Measurements from ENCODE around the gene ANO3. TPM values are rescaled to one million over a fixed set of nuclear protein-coding genes. Genes with fewer than 3 reads are reported as not detected.

ANO3 gene
- total and polyA plus RNA-seq, 2 of the 4 experiments (the other 2 are of a cell fraction) = 0.02 to 0.18 TPM

DNA sequence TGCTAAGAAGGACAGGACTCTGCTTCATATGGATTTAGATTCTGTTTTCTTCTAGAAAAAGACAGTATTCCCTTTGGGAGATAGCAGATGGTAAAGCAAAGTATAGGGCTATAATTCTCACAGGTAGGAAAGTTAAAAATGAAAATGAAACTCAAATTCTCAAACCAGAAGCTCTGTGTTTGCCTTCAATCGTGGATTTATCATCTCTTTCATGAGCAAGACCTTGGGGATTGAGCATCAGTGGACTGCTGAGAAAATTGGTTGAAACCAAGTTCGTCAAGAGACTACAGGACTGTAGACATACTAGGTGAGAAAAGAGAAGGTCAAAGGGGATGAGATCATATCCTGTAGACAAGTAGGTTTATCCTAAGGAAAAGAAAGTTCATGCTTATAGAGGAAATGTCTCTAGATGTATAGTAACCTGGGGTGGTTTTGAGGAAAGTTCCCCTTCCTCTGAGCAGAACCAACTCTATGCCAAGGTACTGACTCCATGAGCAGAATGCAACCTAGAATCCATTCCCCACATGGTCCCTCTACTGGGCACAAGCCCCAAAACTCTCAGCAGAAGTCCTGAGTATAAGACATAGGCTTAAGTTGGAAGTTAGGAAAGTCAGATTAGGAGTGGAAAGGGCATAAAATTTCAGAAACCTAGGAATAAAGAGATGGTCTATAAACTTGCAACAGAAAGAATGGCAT is 343.5 kb downstream of the ANO3 start:
- H3K18ac ChIP-seq (ENCODE audit: low read depth, low read length) = no peak overlapping the region
- no peaks in the 10 kb centered on the region for H3K4me1 ChIP-seq (ENCODE audit: control insufficient read depth, insufficient read depth, low read length)
- H2AK5ac ChIP-seq (ENCODE audit: low read depth, low read length) = no peak overlapping the region
- ATAC-seq (ENCODE audit: low read depth) (no peak), DNase-seq (no peak)
- dilution Hi-C loops (cut with HindIII; ENCODE audit: low sequenced_read_pairs, unreplicated experiment) = no loop called here
- H3K9ac ChIP-seq (ENCODE audit: low read depth, low read length) = no peak overlapping the region
- in situ Hi-C loops (cut with MboI; ENCODE audit: low sequenced_read_pairs) = no loop called here
- H2BK5ac ChIP-seq (ENCODE audit: low read depth, low read length, poor library complexity, severe bottlenecking) = no peak overlapping the region
- H3K56ac ChIP-seq (ENCODE audit: extremely low read depth, insufficient read depth, low read length) = no peak overlapping the region
- no peaks in the 10 kb centered on the region for H4K20me1 ChIP-seq (ENCODE audit: insufficient read depth, low read length)
- H2BK120ac ChIP-seq (ENCODE audit: low read depth, low read length) = no peak overlapping the region
- H2BK15ac ChIP-seq (ENCODE audit: low read depth, low read length) = no peak overlapping the region
- H3K9me3 ChIP-seq (ENCODE audit: control insufficient read depth, insufficient read depth, low read length) = no peaks in the 10 kb centered on the region
- CTCF ChIA-PET = no interaction called here
- BruUV-seq (replicated peaks) = no TSS peak
- intact Hi-C loops (cut with micrococcal nuclease) = no loop called here
- H3K27ac ChIP-seq (ENCODE audit: insufficient read depth, low read length) = no peak overlapping the region
- no peak overlapping the region for H3K23ac ChIP-seq (ENCODE audit: low read depth, low read length)
- no peak overlapping the region for H3K4me2 ChIP-seq (ENCODE audit: low read depth, low read length)
- POLR2A ChIA-PET (ENCODE audit: unreplicated experiment) = interaction anchor here (0.6 kb wide), 1 partner anchor 351 kb away, joined by 14 read pairs; no protein-coding TSS in a partner anchor
- no peak overlapping the region for H4K5ac ChIP-seq (ENCODE audit: low read depth, low read length)
- 0 out of 2 replicates have a peak, but pooled peaks cover 2% of the 10 kb centered on the region for H3K27me3 ChIP-seq (ENCODE audit: control insufficient read depth, insufficient read depth, low read length)
- no peaks in the 10 kb centered on the region for H3K79me1 ChIP-seq (ENCODE audit: low read depth in 1 of 2, low read length in 2 of 2)
- no peak overlapping the region for H2AK9ac ChIP-seq (replicated peaks; ENCODE audit: low read depth, low read length, poor library complexity)
- no peak overlapping the region for H4K91ac ChIP-seq (ENCODE audit: insufficient read depth, low read depth, low read length)
- no CpG with 5 or more reads among the region's 2 CpGs for WGBS, 2 experiments (ENCODE audit: extremely low coverage in 2 of 2, insufficient read length in 1 of 2)
- H4K8ac ChIP-seq (ENCODE audit: low read depth in 2 of 2, low read length in 2 of 2) = no peak overlapping the region
- TF ChIP-seq CEBPB (IDR thresholded peaks at IDR 0.05; ENCODE audit: low read depth, low read length) (no peak), RFX5 (IDR thresholded peaks at IDR 0.05; ENCODE audit: low read depth, low read length) (no peak), CHD1 (IDR thresholded peaks at IDR 0.05; ENCODE audit: low read depth, low read length) (no peak), SMC3 (IDR thresholded peaks at IDR 0.05; ENCODE audit: low read depth, low read length) (no peak)
- H3K36me3 ChIP-seq (ENCODE audit: control insufficient read depth, insufficient read depth, low read length) = no peaks in the 10 kb centered on the region
- H3K4me3 ChIP-seq (ENCODE audit: insufficient read depth, low read depth, low read length) = no peak overlapping the region
- no peak overlapping the region for H2BK20ac ChIP-seq (ENCODE audit: low read depth, low read length)
- H3K9me1 ChIP-seq (ENCODE audit: insufficient read depth, low read length) = no peaks in the 10 kb centered on the region
- no peak overlapping the region for H2AFZ ChIP-seq (replicated peaks; ENCODE audit: low read length, poor library complexity)
- H3K14ac ChIP-seq (replicated peaks; ENCODE audit: low read depth, low read length) = no peak overlapping the region
- no peak overlapping the region for H3K4ac ChIP-seq (ENCODE audit: low read depth, low read length)
